ENCODE measurements around the gene NTRK2.

- TF ChIP-seq CTCF (conservative IDR thresholded peaks at IDR 0.05 in 1 of 2, IDR thresholded peaks at IDR 0.05 in 1 of 2; ENCODE audit: extremely low read depth in 1 of 2, insufficient read depth in 1 of 2, low read depth in 1 of 2, low read length in 2 of 2) (no peak), EZH2 (IDR thresholded peaks at IDR 0.05; ENCODE audit: borderline replicate concordance, low read length) (no peak)
Observed at GRCh38 chr9:85030316-85030715, 360.8 kb downstream of the NTRK2 start.

All from mammary epithelial cell (primary cell).